ENCODE data around the gene PLPP7.

DNA sequence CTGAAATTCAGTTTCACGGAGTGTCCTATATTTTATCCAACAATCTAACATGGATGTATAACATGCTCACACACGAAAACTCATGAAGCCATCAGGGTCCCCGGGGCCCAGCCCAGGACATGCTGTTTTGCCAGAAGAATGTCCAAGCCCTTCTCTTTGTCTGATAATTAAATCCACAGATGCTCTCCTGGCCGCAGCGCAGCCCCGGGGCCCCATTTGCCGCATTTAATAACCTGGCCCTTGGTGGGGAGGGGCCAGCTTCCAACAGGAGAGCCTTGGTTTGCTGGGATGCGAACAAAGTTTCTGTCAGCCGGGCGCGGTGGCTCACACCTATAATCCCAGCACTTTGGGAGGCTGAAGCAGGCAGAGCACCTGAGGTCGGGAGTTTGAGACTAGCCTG, 30.0 kb downstream of the PLPP7 start:
- TF ChIP-seq, protein P1, sequence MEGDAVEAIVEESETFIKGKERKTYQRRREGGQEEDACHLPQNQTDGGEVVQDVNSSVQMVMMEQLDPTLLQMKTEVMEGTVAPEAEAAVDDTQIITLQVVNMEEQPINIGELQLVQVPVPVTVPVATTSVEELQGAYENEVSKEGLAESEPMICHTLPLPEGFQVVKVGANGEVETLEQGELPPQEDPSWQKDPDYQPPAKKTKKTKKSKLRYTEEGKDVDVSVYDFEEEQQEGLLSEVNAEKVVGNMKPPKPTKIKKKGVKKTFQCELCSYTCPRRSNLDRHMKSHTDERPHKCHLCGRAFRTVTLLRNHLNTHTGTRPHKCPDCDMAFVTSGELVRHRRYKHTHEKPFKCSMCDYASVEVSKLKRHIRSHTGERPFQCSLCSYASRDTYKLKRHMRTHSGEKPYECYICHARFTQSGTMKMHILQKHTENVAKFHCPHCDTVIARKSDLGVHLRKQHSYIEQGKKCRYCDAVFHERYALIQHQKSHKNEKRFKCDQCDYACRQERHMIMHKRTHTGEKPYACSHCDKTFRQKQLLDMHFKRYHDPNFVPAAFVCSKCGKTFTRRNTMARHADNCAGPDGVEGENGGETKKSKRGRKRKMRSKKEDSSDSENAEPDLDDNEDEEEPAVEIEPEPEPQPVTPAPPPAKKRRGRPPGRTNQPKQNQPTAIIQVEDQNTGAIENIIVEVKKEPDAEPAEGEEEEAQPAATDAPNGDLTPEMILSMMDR (IDR thresholded peaks at IDR 0.05; ENCODE audit: insufficient read depth, low read depth, low read length): no peak
- TF ChIP-seq EZH2 (IDR thresholded peaks at IDR 0.05; ENCODE audit: insufficient read depth, low read length): no peak

All from astrocyte (in vitro differentiated cells and primary cell).